Epithelial cell of proximal tubule (primary cell): Measurements from ENCODE around the gene NFIL3. TPM values are rescaled to one million over a fixed set of nuclear protein-coding genes. Genes with fewer than 3 reads are reported as not detected.
"Not testable (repeated sequence)": the region's sequence is repeated elsewhere in the genome, so short reads cannot be mapped to it uniquely, and the experiment has no call there.

Source experiments
- DNase-seq: peaks from one replicate; pipeline ENCODE4 v3.0.0-alpha.2; 2011; ENCODE audit warnings: low read depth
- H3K4me3 ChIP-seq: 2 replicates; pipeline ENCODE4 v1.5.1; 2011; ENCODE audit warnings: low read depth, mild to moderate bottlenecking, low read length
- total RNA-seq: library from RNA; depleted of rRNA; stranded (reverse); fragments of >200 nt; gene quantifications from 2 replicates; pipeline ENCODE4 v1.2.3, GENCODE V29; 2015
- TF ChIP-seq, protein P1 (sequence below): conservative IDR thresholded peaks from 2 replicates; pipeline ENCODE4 v1.5.1; 2012; ENCODE audit warnings: low read depth, mild to moderate bottlenecking, low read length

NFIL3 gene
- total RNA-seq, 1 donor from 2014 or later, result 10.3 TPM

DNA sequence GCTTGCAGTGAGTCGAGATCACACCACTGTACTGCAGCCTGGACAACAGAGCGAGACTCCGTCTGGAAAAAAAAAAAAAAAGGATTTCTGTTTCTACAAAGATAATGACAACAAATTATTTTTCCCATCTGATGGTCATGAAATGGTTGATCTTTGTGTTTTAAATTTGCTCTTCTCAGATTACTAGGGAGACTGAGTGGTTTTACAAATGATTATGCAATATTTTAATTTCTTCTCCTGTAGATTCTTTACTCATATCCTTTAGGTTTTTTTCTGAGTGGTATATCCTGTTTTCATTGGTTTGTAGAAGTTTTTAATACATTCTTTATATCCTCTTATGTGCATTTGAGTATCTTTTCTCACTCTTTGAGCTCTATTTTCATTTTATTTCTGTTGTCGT lies 41.3 kb downstream of the NFIL3 start:
- no peak overlapping the region for H3K4me3 ChIP-seq
- no peak for DNase-seq
- TF ChIP-seq, protein P1, sequence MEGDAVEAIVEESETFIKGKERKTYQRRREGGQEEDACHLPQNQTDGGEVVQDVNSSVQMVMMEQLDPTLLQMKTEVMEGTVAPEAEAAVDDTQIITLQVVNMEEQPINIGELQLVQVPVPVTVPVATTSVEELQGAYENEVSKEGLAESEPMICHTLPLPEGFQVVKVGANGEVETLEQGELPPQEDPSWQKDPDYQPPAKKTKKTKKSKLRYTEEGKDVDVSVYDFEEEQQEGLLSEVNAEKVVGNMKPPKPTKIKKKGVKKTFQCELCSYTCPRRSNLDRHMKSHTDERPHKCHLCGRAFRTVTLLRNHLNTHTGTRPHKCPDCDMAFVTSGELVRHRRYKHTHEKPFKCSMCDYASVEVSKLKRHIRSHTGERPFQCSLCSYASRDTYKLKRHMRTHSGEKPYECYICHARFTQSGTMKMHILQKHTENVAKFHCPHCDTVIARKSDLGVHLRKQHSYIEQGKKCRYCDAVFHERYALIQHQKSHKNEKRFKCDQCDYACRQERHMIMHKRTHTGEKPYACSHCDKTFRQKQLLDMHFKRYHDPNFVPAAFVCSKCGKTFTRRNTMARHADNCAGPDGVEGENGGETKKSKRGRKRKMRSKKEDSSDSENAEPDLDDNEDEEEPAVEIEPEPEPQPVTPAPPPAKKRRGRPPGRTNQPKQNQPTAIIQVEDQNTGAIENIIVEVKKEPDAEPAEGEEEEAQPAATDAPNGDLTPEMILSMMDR, result no peak

DNA sequence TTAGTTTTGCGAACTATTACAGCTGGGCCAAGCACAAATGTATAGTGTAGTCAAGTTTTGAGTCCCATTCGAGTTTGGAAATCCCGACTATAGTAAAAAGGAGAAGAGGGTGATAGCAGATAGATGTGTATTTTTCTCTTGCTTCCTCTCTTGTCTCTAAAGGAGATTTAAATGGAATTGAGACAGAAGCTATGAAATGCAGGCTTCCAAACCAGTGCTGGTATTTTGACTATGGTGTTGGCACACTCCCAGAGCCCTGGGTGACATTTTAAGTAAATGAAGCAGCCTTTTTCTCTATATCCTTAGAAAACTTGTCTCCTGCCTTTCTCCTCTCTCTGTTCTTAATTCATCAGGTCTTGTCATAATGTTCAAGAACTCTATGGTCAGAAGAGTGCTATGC lies 44.2 kb downstream of the NFIL3 start:
- TF ChIP-seq, protein P1, result no peak
- DNase-seq, result no peak
- no peak overlapping the region for H3K4me3 ChIP-seq

DNA sequence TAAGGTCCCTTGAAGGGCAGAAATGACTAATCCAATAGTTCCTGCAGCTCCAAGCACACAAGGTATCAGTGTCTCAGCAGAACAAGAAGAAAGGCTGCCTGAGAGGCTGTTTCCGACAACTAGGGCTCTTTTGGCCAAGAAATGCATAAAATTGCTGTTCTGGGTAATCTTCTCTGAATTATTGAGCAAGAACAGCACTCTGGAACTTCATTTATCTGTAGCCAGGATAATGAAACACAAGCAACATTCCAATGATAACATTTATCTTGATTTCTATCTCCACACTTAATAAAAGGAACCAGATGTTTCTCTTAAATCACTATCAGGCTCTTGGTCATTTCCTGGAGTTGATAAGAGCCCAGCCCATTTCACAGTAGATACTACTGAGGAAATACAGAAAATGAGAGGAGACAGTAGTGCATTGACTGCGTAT lies 44.9 kb downstream of the NFIL3 start:
- DNase-seq, result no peak
- TF ChIP-seq, protein P1, result no peak
- H3K4me3 ChIP-seq, result no peak overlapping the region

DNA sequence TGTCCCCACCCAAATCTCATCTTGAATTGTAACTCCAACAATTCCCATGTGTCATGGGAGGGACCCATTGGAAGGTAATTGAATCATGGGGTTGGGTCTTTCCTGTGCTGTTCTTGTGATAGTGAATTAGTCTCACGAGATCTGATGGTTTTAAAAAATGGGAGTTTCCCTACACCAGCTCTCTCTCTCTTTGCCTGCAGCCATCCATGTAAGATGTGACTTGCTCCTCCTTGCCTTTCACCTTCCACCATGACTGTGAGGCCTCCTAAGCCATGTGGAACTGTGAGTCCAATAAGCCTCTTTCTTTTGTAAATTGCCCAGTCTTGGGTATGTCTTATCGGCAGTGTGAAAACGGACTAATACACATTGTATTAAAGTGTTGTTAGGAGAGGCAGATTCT lies 45.6 kb downstream of the NFIL3 start:
- DNase-seq, H3K4me3 ChIP-seq: not testable (repeated sequence)

DNA sequence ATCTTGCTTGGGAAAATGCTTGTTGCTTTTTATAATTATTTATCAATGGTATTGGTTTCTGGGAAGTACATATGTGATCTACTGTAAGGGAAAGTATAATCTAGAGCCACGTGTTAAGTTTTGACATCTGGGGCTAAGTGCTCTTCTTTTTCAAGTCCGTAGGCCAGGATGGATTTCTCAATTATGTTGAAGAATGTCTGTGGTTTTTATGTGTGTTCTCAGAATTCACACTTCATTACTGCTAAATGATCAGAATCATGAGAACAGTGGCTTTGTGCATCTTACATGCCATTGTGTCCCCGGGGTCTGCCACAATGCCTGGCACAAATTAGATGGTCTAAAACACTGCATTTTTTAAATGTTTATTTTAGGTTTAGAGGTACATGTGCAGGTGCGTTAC lies 47.4 kb downstream of the NFIL3 start:
- TF ChIP-seq, protein P1, result no peak
- DNase-seq, result no peak
- no peak overlapping the region for H3K4me3 ChIP-seq

DNA sequence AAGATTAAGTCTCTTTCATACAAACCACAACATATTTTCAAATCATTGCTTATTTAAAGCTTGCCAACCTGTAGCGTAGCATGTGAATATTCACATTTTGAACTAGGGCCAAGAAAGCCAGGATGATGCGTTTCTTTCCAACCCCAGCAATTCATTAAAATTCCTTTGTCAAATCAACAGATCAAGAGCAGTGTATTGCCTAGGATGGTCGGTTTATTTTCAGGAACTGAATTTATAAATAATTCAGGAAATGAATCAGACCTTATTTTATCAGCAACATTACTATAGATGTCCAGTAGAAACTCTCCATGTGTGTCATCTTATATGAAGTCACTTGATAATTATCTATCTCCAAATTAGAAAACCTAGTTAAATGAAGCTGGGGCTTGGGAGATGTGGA lies 48.7 kb downstream of the NFIL3 start:
- TF ChIP-seq, protein P1, result no peak

DNA sequence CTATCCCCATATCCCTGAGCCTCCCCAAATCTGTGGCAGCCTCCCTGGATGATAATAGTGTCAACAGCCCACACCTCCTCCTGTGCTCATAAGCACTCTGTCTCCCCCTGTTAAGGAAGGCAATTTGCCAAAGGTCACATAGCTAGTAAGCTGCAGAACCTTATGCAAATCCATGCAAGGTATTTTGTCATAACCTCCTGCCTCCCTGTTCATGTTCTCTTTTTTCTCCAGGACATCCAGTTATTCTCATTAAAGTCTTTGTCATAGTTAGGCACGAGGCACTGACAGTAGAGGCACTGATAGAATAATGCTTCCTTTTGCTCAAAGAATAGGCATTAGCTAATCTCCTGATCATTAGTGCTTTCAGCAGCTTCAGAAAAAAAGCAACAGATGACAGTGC lies 51.7 kb downstream of the NFIL3 start:
- no peak overlapping the region for H3K4me3 ChIP-seq
- TF ChIP-seq, protein P1, result no peak
- no peak for DNase-seq

More for the DNA sequence above, 48.7 kb downstream of the NFIL3 start:
- no peak overlapping the region for H3K4me3 ChIP-seq
- DNase-seq, result no peak

DNA sequence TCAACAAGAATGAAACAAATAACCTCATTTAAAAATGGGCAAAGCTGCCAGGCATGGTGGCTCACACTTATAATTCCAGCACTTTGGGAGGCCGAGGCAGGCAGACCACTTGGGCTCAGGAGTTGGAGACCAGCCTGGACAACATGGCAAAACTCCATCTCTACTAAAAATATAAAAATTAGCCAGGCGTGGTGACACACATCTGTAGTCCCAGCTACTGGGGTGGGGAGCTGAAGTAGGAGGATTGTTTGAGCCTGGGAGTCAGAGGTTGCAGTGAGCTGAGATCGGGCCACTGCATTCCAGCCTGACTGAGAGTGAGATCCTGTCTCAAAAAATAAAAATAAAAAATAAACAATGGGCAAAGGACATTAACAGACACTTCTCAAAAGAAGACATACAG lies 53.6 kb downstream of the NFIL3 start:
- not testable (repeated sequence) for H3K4me3 ChIP-seq, DNase-seq
